Peyer's patch (tissue), 4 donors: ENCODE data around the gene ENO3. TPM values are rescaled to one million over a fixed set of nuclear protein-coding genes. Genes with fewer than 3 reads are reported as not detected.

ENCODE experiments used
- DNase-seq, 3 donors: peaks; one replicate each; pipeline ENCODE4 v3.0.0-alpha.2; 2017 to 2019
- H3K27ac ChIP-seq, 4 donors: fragments of 200-600 bp; sonication (generic); one replicate each; pipeline ENCODE4 v1.5.1; 2016 to 2019
- H3K27me3 ChIP-seq, 2 donors: fragments of 200-600 bp; sonication (generic); one replicate each; pipeline ENCODE4 v1.5.1; 2019
- H3K36me3 ChIP-seq, 3 donors: fragments of 200-600 bp; sonication (generic); one replicate each; pipeline ENCODE4 v1.5.1; 2016 to 2019
- H3K4me1 ChIP-seq, 4 donors: fragments of 200-600 bp; sonication (generic); one replicate each; pipeline ENCODE4 v1.5.1; 2016 to 2019
- H3K4me3 ChIP-seq, 4 donors: fragments of 200-600 bp; sonication (generic); 1 replicate in 3 of 4; 2 replicates in 1 of 4; pipeline ENCODE4 v1.5.1; 2016 to 2019; ENCODE audit warnings: mild to moderate bottlenecking in 1 of 4
- H3K9me3 ChIP-seq, 4 donors: fragments of 200-600 bp; sonication (generic); one replicate each; pipeline ENCODE4 v1.5.1; 2016 to 2019; ENCODE audit warnings: mild to moderate bottlenecking in 1 of 4
- POLR2A ChIP-seq, 2 donors: fragments of 450-650 bp; IDR thresholded peaks; one replicate each; pipeline ENCODE4 v1.5.1; 2017; ENCODE audit warnings: antibody characterized with exemption in 2 of 2, mild to moderate bottlenecking in 2 of 2, moderate library complexity in 2 of 2
- total RNA-seq, 4 donors: library from RNA; depleted of rRNA; stranded (reverse); fragments of >200 nt; gene quantifications; one replicate each; pipeline ENCODE4 v1.1.0, GENCODE V29; 2016
- TF ChIP-seq, protein P1 (sequence below), 6 experiments: fragments of 450-650 bp in 4 of 6; fragments of 200-600 bp in 2 of 6; sonication (generic) in 1 of 6; IDR thresholded peaks; one replicate each; pipeline ENCODE4 v1.5.1; 2017 to 2019; ENCODE audit warnings: antibody characterized with exemption in 6 of 6, mild to moderate bottlenecking in 3 of 6, moderate library complexity in 1 of 6

Gene ENO3
- total RNA-seq, 4 donors from 2014 or later: 7.4 to 27.7 (median 20.6) TPM

DNA sequence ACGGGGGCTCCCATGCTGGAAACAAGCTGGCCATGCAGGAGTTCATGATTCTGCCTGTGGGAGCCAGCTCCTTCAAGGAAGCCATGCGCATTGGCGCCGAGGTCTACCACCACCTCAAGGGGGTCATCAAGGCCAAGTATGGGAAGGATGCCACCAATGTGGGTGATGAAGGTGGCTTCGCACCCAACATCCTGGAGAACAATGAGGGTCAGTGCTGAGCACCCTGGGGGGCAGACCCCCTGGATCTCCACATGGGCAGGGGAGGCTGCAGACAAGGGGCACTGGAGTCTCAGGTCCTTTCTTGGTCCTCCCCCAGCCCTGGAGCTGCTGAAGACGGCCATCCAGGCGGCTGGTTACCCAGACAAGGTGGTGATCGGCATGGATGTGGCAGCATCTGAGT lies 4.2 kb downstream of the ENO3 start:
- H3K9me3 ChIP-seq: no peaks in the 10 kb centered on the region
- no peak overlapping the region for H3K27ac ChIP-seq
- H3K4me3 ChIP-seq: no peak overlapping the region
- H3K36me3 ChIP-seq: peaks cover 0 to 9% (median 0%) of the 10 kb centered on the region in 3 donors
- peaks cover 4 to 25% (median 6%) of the 10 kb centered on the region in 4 donors for H3K4me1 ChIP-seq
- TF ChIP-seq, protein P1, sequence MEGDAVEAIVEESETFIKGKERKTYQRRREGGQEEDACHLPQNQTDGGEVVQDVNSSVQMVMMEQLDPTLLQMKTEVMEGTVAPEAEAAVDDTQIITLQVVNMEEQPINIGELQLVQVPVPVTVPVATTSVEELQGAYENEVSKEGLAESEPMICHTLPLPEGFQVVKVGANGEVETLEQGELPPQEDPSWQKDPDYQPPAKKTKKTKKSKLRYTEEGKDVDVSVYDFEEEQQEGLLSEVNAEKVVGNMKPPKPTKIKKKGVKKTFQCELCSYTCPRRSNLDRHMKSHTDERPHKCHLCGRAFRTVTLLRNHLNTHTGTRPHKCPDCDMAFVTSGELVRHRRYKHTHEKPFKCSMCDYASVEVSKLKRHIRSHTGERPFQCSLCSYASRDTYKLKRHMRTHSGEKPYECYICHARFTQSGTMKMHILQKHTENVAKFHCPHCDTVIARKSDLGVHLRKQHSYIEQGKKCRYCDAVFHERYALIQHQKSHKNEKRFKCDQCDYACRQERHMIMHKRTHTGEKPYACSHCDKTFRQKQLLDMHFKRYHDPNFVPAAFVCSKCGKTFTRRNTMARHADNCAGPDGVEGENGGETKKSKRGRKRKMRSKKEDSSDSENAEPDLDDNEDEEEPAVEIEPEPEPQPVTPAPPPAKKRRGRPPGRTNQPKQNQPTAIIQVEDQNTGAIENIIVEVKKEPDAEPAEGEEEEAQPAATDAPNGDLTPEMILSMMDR (IDR thresholded peaks at IDR 0.05): no peak
- TF ChIP-seq POLR2A (IDR thresholded peaks at IDR 0.05): no peak
- no peaks in the 10 kb centered on the region for H3K27me3 ChIP-seq
- DNase-seq: peak in 1 of 3 donors; percentile 29

- Histone ChIP-seq H3K27me3 (no peaks in the 10 kb centered on the region), H3K9me3 (no peaks in the 10 kb centered on the region)
- DNase-seq: peak in 1 of 3 donors; percentile 56
These were observed 5.7 kb downstream of the ENO3 start for GRCh38 chr17:4956493-4957061.

GRCh38 chr17:4958102-4958501 lies 7.2 kb downstream of the ENO3 start:
- no peak overlapping the region for H3K27ac ChIP-seq
- H3K9me3 ChIP-seq: no peaks in the 10 kb centered on the region
- no peak for TF ChIP-seq POLR2A (IDR thresholded peaks at IDR 0.05)
- TF ChIP-seq, protein P1 (IDR thresholded peaks at IDR 0.05): no peak
- peaks cover 0 to 18% (median 0%) of the 10 kb centered on the region in 4 donors for H3K4me1 ChIP-seq
- H3K36me3 ChIP-seq: peaks cover 0 to 19% (median 0%) of the 10 kb centered on the region in 3 donors
- no peak for DNase-seq
- H3K27me3 ChIP-seq: no peaks in the 10 kb centered on the region
- H3K4me3 ChIP-seq: no peak overlapping the region

More at GRCh38 chr17:4956493-4957061, 5.7 kb downstream of the ENO3 start:
- Histone ChIP-seq H3K4me3 (no peak overlapping the region), H3K27ac (no peak overlapping the region), H3K36me3 (peaks cover 0 to 19% (median 0%) of the 10 kb centered on the region in 3 donors), H3K4me1 (peaks cover 0 to 18% (median 0%) of the 10 kb centered on the region in 4 donors)
- TF ChIP-seq POLR2A (IDR thresholded peaks at IDR 0.05): no peak
- TF ChIP-seq, protein P1 (IDR thresholded peaks at IDR 0.05): peak in 4 of 6 experiments; percentile 5 to 18 (median 10)

- DNase-seq: peak in 2 of 3 donors; percentile 73 to 83
- Histone ChIP-seq H3K27ac (peak overlapping the region in 2 of 4 donors; percentile 56 to 66), H3K4me3 (no peak overlapping the region), H3K36me3 (peaks cover 0 to 19% (median 0%) of the 10 kb centered on the region in 3 donors), H3K27me3 (no peaks in the 10 kb centered on the region), H3K9me3 (no peaks in the 10 kb centered on the region), H3K4me1 (peaks cover 0 to 18% (median 0%) of the 10 kb centered on the region in 4 donors)
- TF ChIP-seq, protein P1 (IDR thresholded peaks at IDR 0.05): no peak
- TF ChIP-seq POLR2A (IDR thresholded peaks at IDR 0.05): no peak
These were observed 8.5 kb downstream of the ENO3 start for GRCh38 chr17:4959261-4959965.

- Histone ChIP-seq H3K36me3 (peaks cover 0 to 19% (median 0%) of the 10 kb centered on the region in 3 donors), H3K4me1 (peaks cover 0 to 19% (median 0%) of the 10 kb centered on the region in 4 donors), H3K9me3 (no peaks in the 10 kb centered on the region), H3K4me3 (no peak overlapping the region), H3K27ac (peak overlapping the region in 1 of 4 donors; percentile 66), H3K27me3 (no peaks in the 10 kb centered on the region)
- peak in 1 of 3 donors; percentile 30 for DNase-seq
- TF ChIP-seq, protein P1 (IDR thresholded peaks at IDR 0.05): no peak
These were observed 9.5 kb downstream of the ENO3 start for GRCh38 chr17:4960279-4960922.
